DOHH2 (cell line): ENCODE results near the gene DNAI7.

Source experiments
- EZH2phosphoT487 ChIP-seq: fragments of 200-600 bp; sonication (generic); IDR thresholded peaks from 2 replicates; pipeline ENCODE4 v1.6.1; 2017; ENCODE audit warnings: borderline replicate concordance, mild to moderate bottlenecking, antibody characterized with exemption, low read length, moderate library complexity, mixed read lengths
- TF ChIP-seq, protein P1 (sequence below): fragments of 200-600 bp; sonication (generic); IDR thresholded peaks from one replicate; pipeline ENCODE4 v1.5.1; 2014; ENCODE audit warnings: antibody characterized with exemption, mild to moderate bottlenecking, low read depth, low read length; ENCODE audit not compliant: poor library complexity, severe bottlenecking

- TF ChIP-seq, protein P1, sequence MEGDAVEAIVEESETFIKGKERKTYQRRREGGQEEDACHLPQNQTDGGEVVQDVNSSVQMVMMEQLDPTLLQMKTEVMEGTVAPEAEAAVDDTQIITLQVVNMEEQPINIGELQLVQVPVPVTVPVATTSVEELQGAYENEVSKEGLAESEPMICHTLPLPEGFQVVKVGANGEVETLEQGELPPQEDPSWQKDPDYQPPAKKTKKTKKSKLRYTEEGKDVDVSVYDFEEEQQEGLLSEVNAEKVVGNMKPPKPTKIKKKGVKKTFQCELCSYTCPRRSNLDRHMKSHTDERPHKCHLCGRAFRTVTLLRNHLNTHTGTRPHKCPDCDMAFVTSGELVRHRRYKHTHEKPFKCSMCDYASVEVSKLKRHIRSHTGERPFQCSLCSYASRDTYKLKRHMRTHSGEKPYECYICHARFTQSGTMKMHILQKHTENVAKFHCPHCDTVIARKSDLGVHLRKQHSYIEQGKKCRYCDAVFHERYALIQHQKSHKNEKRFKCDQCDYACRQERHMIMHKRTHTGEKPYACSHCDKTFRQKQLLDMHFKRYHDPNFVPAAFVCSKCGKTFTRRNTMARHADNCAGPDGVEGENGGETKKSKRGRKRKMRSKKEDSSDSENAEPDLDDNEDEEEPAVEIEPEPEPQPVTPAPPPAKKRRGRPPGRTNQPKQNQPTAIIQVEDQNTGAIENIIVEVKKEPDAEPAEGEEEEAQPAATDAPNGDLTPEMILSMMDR = no peak
- no peak for TF ChIP-seq EZH2phosphoT487
Measured at GRCh38 chr12:25121916-25122315, 73.0 kb downstream of the DNAI7 start.
